HG02970 (cell line): ENCODE data around the gene CPEB4.

Source experiments
- ATAC-seq: cut with Tn5 transposase; IDR thresholded peaks from one replicate; pipeline ENCODE4 v1.9.1; 2021; ENCODE audit warnings: mild to moderate bottlenecking, moderate library complexity, moderate number of reproducible peaks; ENCODE audit not compliant: unreplicated experiment, low FRiP score

The CPEB4 gene

DNA sequence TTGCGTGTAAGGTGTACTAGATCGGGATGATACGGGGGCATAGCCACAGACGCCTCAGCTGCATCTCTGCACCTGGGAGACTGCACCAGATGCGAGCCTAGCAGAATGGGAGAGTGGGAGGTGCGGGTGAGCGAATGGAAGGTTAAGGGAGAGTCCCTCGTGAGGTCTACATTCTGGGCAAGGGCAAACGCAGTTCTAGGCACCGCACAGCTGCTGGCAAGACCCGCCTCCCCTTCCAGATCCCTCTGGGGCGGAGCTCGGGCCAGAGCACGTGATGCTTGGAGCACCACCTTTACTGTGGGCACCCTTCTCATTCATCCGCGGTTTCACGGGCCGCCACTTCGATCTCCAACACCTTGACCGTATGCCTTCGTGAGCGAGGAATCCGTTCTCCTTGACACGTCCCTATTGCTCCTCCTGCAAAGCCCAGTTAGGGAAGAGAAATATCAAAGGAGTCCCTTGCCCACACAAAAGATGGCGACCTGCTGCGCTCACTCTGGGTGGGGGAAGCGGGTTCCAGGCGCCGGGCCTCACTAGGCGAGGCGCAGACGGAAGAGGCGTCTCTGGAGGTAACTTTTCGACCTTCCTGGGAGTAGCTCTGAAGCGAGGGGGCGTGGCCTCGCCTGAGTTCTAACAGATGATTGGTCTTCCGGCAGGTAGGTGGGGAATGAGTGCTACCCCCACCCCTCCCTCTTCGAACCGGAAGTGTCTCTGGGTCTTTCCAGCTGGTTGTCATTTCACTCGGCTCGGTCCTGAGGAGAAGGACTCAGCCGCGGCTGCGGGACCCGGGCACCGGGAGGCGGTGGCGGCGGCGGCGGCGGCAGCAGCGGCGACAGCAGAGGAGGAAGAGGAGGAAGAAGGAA, at the start of gene CPEB4:
CPEB4 (plus strand) TSS at position 740 of the 863 bp plus-strand sequence. CDS start 1,385 bp downstream, outside the sequence.
- ATAC-seq = peak; percentile 94

DNA sequence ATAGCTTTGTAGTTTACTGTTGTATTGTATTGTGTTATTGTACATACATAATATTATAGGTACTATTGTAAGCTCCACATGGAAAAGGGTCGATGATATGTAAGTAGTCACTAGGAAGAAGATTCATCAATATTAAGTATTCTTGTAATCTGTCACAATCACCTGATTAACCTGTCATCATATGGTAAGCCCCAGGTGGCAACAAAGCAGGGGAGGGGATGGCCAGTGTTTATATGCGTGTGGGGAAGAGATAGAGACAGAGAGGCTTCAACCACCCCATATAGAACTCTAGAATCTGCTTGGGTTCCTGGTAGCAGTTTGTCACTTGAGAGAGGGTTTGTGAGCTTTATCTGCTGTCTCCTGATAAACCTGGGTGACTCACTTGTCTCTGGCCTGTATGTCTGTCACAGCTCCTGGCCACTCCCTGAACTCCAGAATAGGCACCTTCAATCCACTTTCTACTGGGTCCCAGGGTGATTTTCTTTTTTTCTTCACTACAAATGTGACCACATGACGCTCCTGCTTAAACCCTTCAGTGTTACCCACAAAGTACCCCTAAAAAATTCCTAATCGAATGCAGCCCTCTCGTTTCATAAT, 48.9 kb upstream of the CPEB4 start:
- ATAC-seq = no peak

DNA sequence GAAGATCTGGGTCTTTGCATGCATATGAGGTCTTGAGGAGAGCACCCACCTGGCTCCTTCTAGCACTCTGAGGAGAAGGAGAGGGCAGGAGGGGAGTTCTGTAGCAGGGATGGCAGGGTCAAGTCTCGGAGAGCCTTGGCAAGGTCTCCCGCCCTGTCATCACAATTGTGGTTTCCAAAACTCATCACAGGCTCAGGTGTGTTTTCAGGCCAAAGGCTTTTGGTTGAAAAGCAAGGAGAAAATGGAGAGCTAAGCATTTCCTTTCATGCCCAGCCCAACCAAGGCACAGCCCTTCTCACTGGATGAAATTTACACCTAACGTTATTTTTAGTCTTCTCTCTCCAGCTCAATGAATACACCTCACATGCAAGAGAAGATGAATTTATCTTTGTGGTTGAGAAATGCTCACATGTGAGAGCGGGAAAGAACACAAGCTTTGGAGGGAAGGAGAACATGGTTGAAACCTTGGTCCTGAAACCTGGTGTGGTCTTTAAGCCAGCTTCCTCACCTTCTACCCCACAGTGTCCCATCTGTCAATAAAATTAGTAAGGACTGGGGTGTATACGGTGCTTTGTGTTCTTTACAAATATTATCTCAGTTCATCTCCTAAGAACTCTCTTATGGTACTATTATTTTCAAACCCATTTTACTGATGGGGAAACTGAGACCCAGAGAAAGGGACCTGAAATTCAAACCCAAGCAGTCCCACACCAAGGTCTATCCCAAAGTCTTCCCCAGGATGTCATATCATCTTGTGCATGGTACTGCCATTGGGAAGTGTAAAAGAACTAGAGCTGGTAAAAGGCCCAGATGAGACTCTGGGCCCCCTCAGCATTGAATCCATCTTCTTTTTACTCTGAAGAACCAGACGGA, 47.8 kb upstream of the CPEB4 start:
- no peak for ATAC-seq

DNA sequence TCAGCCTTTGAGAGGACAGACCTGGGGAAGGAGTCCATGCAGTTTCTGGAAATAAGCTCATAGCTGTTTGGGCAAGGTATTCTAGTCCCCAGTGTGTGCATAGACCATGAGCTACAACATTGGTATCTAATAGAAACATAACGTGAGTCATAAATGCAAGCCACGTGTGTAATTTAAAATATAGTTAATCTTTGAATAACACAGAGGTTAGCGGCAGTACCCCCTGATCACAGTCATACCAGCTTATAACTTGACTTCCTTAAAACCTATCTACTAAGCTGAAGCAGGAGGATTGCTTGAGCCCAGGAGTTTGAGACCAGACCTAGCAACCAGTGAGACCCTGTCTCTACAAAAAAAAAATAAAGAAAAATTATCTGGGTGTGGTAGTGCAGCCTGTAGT, 46.4 kb upstream of the CPEB4 start:
- no peak for ATAC-seq

DNA sequence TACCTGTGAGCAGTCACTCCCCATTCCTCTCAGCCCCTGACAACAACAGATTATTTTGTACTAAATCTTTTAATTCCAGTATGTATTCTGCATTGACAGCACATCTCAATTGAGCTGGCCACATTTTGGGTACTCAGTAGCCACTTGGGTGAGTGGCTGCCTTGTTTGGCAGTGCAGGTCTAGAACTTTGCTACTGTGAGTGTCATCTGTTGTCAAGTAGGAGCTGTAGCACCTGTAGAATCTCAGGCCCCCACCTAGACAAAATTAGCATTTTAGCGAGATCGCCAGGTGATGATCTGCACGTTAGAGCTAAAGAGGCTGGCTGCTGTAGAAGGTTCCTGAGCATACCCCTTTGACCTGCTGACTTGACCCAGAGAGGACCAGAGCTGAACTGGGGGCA, 44.4 kb upstream of the CPEB4 start:
- no peak for ATAC-seq

DNA sequence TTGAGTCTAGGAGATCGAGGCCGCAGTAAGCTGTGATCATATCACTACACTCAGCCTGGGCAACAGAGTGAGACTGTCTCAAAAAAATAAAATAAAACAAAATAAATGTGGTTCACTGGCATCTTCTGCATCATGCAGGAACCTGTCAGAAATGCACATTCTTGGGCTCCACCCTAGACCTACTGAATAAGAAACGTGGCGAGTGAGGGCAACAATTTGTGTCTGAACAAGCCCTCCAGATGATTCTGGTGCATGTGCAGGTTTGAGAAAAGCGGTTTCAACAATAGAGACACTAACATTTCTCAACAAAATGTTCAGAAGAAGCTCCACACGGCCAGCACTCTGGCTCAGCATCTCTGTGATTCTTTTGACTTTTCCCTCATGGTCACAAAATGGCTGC, 42.8 kb upstream of the CPEB4 start:
- no peak for ATAC-seq

DNA sequence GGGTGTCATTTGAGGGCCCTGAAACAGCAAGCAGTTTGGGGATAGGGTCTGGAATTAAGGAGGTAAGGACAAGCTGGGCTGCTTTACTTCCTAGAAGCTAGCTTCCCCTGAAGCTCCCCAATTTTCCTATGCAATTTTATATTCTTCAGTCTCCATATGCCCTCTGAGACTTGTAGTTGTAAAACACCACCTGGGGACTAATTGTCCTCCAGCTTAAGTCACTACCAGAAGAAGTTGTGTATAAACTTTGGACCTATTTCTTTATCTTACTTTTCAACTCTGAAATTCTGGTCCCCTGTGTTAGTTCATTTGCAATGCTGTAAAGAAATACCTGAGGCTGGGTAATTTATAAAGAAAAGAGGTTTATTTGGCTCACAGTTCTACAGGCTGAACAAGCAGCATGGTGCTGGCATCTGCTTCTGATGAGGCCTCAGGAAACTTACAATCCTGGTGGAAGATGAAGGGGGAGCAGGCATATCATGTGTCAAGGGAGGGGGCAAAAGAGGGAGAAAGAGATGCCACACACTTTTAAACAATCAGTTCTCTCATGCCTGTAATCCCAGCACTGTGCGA, 41.1 kb upstream of the CPEB4 start:
- ATAC-seq = no peak

DNA sequence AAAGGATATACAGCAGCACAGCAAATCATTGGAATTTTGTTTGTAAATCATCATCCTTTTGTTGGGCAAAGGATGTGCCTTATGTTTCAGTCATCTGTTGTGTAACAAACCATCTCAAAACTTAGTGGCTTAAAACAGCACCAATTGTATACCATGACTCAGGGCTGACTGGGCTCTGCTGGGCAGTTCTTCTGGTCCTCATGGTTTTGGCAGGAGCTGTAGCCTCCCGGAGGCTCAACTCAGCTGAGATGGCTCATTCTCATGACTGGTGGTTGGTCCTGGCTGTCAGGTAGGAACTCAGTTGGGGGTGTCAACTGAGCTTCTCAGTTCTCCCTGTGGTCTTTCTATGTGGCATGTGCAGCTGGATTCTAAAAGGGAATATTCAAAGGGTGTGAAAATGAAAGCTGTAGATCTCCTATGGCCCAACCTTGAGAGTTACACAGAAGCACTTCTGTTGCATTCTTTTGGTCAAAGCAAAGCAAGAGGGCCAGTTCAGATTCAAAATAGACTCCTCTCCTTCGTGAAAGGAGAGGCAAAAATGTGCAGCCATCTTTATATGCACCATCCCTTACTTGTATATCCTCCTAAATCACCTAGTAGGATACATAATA, 39.1 kb upstream of the CPEB4 start:
- no peak for ATAC-seq

DNA sequence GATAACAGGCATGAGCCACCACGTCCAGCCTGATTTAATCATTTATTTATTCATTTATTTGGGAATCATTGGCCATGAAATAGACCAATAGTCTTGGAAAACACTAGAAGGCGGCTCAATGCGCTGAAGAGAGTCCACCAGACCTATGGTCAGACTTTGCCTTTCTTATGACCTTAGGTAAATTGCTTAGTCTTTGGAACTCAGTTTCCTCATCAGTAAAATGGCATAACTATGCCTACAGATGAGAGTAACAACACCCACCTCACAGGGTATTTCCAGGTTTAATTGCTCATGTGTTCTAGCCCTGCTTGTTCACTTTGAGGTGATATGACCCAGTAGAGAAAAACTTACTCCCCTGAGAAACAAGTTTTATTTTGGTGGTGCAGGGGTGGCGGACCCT, 38.2 kb upstream of the CPEB4 start:
- ATAC-seq = no peak

DNA sequence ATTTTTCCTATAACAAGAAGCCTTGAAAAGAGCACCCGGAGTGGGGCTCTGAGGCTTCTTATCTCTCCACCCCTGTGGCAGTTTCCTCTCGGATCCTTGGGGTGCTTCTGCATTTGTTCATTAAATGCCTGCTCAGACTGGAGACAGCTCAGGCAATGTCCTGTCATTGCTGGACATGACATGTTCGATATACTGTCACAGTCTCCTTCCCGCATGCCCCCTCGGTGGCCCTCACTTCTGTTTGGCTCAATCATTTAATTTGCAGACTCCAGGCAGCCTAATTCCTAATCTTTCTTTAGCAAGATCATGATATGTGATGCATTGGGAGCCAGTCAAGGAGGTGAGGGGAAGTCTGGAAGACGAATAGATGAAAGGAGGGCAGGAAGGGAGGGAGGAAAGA, 37.5 kb upstream of the CPEB4 start:
- no peak for ATAC-seq

DNA sequence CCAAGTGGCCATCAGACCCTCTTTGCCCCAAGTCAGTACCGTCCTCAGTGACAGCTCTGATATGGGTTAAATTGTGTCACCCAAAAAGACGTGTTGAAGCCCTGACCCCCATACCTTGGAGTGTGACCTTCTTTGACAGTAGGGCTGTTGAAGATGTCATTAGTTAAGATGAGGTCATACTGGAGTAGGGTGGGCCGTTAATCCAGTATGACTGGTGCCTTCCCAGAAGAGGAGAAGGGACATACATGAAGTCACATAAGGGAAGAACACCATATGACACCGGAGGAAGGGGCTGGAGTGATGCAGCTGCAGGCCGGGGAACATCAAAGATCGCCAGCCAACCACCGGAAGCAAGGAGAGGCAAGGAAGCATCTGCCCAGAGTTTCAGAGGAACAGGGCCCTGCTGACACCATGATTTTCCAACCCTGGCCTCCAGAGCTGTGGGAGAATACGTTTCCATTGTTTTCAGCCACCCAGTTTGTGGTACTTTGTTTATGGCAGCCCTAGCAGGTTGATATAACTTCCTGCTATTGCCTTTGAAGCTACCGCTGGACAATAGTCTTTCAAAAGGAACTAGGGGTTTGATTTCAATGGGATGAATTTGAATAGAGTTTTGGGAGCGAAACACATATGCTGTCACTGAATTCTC, 36.4 kb upstream of the CPEB4 start:
- no peak for ATAC-seq

DNA sequence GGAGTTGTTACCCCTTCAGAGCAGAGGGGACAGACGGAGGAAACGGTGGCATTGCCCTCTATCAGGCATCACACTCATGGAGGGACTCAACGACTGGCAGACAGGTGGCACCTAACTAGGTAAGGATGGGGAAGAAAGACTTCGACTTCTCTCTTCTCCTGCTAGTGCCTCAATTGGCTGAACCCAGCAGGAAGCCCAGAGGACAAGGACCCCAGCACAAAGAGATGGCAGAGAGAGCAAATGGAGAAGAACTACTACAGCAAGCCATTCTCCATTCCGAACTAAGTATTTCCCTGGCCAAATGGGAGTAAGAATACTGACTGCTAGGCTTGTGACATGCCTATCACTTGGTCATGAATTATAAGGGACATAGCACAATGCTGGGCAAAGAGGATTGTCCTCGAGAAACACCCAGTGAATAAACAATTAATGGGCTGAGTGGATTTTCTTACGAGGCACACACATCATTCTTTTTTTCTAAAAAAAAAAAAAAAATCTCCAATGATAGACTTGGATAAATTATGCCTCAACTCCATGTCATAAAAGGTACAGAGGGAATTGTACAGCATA, 35.3 kb upstream of the CPEB4 start:
- ATAC-seq = no peak

DNA sequence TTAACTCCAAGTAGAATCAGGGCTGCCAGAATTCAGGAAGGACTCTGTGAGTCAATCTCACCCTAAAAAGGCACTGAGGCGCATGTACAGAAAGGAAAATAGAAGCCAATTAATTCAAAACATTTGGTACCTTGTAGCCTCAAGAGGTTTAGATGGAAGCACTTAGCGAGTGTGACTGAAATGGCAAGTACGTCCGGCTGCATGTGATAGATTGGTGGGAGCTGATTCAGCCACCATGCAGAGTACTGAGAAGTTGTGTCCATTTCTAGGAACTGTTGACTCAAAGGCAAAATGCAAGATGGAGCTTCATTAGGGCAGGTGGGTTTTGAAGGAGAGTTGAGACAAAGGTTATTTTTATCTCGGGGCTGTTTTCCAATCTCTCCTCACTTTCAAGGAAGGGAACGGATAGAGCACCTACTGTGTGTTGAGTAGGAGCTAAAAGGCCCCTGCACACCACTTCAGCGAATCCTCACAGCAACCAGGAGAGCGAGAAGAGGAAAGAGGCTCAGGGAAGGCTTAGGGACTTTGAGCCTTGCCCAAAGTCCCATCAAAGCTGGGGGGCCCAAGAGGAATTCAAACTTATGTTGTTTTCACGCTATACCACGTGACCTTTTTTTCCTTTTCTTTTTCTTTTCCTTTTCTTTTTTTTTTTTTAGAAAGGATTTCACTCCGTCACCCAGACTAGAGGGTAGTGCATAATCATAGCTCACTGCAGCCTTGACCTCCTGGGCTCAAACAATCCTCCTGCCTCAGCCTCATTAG, 34.6 kb upstream of the CPEB4 start:
- no peak for ATAC-seq

DNA sequence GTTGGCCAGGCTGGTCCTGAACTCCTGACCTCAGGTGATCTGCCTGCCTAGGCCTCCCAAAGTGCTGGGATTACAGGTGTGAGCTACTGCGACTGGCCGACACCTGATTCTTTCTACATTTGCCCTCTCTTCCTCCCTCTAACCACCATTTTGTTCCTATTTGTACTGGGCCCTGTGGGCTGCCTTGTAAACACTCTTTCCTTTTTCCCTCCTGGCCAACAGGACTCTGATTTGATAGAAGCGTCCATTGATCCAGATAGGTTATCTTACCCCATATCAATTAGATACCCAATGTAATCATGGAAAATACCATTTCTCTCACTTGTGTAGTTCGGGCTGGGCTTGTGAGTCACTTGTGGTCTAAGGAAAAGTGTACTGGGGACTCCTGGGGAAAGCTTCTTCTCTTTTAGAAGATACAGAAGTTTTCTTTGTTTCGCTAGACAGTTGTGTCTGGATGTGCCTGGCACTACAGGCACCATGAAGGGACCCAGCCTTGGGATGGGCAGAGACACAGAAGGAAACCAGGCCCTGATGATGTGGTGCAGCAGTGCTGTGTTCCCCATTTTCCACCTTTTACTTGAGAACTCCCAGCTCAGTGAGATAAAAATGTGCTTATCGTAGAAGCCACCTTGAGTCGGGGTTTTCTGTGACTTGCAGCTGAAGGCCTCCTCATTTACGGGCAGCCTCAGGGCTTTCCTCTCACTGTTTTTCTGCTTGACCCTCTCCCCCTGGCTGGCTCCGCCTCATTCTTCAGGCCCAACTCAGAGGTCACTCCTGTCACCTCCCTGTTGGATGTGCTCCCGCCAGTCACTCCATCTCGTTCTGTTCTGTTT, 32.8 kb upstream of the CPEB4 start:
- ATAC-seq = no peak

DNA sequence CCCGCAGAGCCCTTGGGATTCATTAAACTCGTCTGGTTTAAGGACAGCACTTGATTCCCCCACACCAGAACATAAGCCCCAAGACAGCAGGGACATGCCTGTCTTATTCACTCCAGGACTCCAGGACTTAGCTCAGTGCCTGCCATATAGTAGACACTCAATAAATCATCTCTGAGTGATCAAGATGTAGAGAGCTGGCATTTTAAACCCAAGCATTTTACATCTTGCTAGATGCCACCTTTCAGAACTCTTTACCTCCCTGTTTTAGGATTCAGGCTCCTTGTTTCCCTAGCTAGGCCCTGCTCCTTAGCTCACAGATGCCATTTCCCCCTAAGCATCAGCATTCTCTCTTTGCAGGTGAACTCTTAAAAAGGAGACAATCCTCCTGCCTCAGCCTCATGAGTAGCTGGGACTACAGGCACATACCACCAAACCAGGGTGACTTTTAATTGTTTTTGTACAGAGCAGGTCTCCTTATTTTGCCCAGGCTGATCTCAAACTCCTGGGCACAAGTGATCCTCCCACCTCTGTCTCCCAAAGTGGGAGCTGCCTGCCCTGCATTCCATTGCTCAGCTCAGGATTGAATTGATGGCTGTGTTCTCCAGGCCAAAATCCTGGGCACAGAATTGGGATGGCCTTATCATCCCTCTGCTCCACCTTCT, 32.0 kb upstream of the CPEB4 start:
- ATAC-seq = no peak

DNA sequence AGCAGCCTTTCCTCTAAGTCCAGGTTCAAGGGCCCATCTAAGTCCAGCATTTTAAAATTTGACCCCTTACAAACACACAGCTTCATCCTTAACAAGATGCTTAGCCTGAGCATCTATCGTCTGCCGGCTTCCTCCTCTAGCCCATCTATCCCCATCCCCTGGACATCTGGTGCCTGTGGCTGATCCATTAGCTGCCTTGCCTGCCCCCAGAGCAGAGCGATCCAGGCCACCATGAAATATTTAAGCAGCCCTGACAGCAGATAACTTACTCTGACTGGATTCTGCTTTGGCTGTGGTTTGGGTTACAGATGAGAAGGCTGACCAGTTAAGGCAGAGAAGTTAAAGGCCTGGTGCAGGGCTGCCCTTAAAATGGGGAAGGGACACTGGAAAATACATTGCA, 30.9 kb upstream of the CPEB4 start:
- ATAC-seq = no peak

DNA sequence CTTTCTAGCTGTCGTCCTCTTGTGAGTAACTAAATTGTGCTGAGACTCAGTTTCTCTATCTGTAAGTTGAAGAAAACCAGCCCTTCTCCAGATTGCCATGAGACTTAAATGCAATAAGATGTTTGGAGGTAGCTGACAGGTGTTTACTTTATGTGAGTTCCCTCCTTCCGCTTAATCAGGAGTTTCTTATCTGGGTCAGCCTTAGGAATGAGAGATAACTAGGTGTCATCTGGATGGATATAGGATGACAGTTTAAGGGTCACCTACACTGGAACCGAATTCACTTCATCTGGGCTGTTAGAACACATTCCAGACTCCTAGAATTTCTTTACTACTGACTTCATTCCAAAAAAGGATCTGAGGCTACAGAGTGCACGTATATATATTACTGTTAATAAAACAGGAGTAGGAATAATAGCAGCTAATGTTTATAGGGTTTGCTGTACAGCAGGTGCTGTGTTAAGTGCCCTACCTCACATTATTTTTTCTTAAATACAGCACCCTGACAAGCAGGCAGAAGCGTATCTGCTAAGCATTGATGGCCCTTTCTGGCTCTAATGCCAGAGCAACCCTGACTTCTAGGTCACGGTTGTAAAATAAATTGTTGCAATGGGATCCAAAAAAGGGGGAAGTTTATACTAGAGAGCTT, 30.0 kb upstream of the CPEB4 start:
- no peak for ATAC-seq
